IgD-negative memory B cell (primary cell): ENCODE results near the gene DDN. TPM values are rescaled to one million over a fixed set of nuclear protein-coding genes. Genes with fewer than 3 reads are reported as not detected.
A peak's percentile ranks its signal among the peaks of the same experiment; 100 is the strongest.

Experiments
- H3K27ac Mint-ChIP-seq, 3 donors: one replicate each; pipeline ENCODE4 v1.8.0; 2020 to 2022; ENCODE audit warnings: mild to moderate bottlenecking in 3 of 3, mixed read lengths in 3 of 3, moderate library complexity in 1 of 3
- H3K27me3 Mint-ChIP-seq: one replicate; pipeline ENCODE4 v1.8.0; 2021; ENCODE audit warnings: mixed read lengths
- H3K36me3 Mint-ChIP-seq: one replicate; pipeline ENCODE4 v1.8.0; 2020; ENCODE audit warnings: mild to moderate bottlenecking, mixed read lengths
- H3K4me1 Mint-ChIP-seq, 3 donors: one replicate each; pipeline ENCODE4 v1.8.0; 2020 to 2022; ENCODE audit warnings: mixed read lengths in 3 of 3, mild to moderate bottlenecking in 1 of 3
- H3K4me3 Mint-ChIP-seq, 4 donors: one replicate each; pipeline ENCODE4 v1.8.0; 2020 to 2022; ENCODE audit warnings: mild to moderate bottlenecking in 4 of 4, mixed read lengths in 4 of 4, moderate library complexity in 3 of 4
- H3K9me3 Mint-ChIP-seq, 3 donors: one replicate each; pipeline ENCODE4 v1.8.0; 2020 to 2021; ENCODE audit warnings: mixed read lengths in 3 of 3, mild to moderate bottlenecking in 1 of 3
- polyA plus RNA-seq: library from polyadenylated mRNA; unstranded; fragments of 300-500 nt; fragmentation: Illumina TruSeq; gene quantifications from one replicate; pipeline ENCODE4 v1.2.3, GENCODE V29; 2021

DDN gene
- polyA plus RNA-seq, 1 donor from 2014 or later = not detected

- Mint-ChIP-seq H3K27me3 (peaks cover 53% of the 10 kb centered on the region), H3K4me3 (peak overlapping the region in 1 of 4 donors; percentile 14), H3K9me3 (no peaks in the 10 kb centered on the region), H3K27ac (peak overlapping the region in 1 of 3 donors; percentile 51), H3K36me3 (no peaks in the 10 kb centered on the region), H3K4me1 (peaks cover 11 to 30% (median 15%) of the 10 kb centered on the region in 3 donors)
Observed at GRCh38 chr12:48973941-48974673, 25.1 kb downstream of the DDN start.

GRCh38 chr12:48973531-48973930, 25.6 kb downstream of the DDN start:
- Mint-ChIP-seq H3K9me3 (no peaks in the 10 kb centered on the region), H3K27me3 (peaks cover 48% of the 10 kb centered on the region), H3K27ac (no peak overlapping the region), H3K36me3 (no peaks in the 10 kb centered on the region), H3K4me1 (peaks cover 7 to 25% (median 20%) of the 10 kb centered on the region in 3 donors), H3K4me3 (no peak overlapping the region)

GRCh38 chr12:48972952-48973483, 26.2 kb downstream of the DDN start:
- peaks cover 7 to 25% (median 23%) of the 10 kb centered on the region in 3 donors for H3K4me1 Mint-ChIP-seq
- no peaks in the 10 kb centered on the region for H3K9me3 Mint-ChIP-seq
- H3K27me3 Mint-ChIP-seq = peaks cover 47% of the 10 kb centered on the region
- H3K36me3 Mint-ChIP-seq = no peaks in the 10 kb centered on the region
- no peak overlapping the region for H3K4me3 Mint-ChIP-seq
- H3K27ac Mint-ChIP-seq = no peak overlapping the region

GRCh38 chr12:48972213-48972951, 26.8 kb downstream of the DDN start:
- no peak overlapping the region for H3K27ac Mint-ChIP-seq
- peaks cover 4 to 23% (median 20%) of the 10 kb centered on the region in 3 donors for H3K4me1 Mint-ChIP-seq
- H3K36me3 Mint-ChIP-seq = no peaks in the 10 kb centered on the region
- H3K4me3 Mint-ChIP-seq = peak overlapping the region in 2 of 4 donors; percentile 32 to 89
- H3K9me3 Mint-ChIP-seq = no peaks in the 10 kb centered on the region
- peaks cover 41% of the 10 kb centered on the region for H3K27me3 Mint-ChIP-seq

- Mint-ChIP-seq H3K4me1 (peaks cover 8 to 19% (median 18%) of the 10 kb centered on the region in 3 donors), H3K4me3 (peak overlapping the region; percentile 17 to 80 (median 55)), H3K27ac (no peak overlapping the region), H3K27me3 (peaks cover 34% of the 10 kb centered on the region), H3K9me3 (no peaks in the 10 kb centered on the region), H3K36me3 (no peaks in the 10 kb centered on the region)
Observed at GRCh38 chr12:48970702-48971334, 28.4 kb downstream of the DDN start.

- Mint-ChIP-seq H3K27ac (no peak overlapping the region), H3K36me3 (no peaks in the 10 kb centered on the region), H3K4me1 (peaks cover 8 to 19% (median 18%) of the 10 kb centered on the region in 3 donors), H3K9me3 (no peaks in the 10 kb centered on the region), H3K4me3 (peak overlapping the region; percentile 34 to 80 (median 64)), H3K27me3 (peaks cover 34% of the 10 kb centered on the region)
Observed at GRCh38 chr12:48969833-48970701, 29.1 kb downstream of the DDN start.

- Mint-ChIP-seq H3K4me1 (peaks cover 8 to 19% (median 18%) of the 10 kb centered on the region in 3 donors), H3K4me3 (peak overlapping the region in 3 of 4 donors; percentile 34 to 79 (median 72)), H3K27me3 (peaks cover 34% of the 10 kb centered on the region), H3K27ac (peak overlapping the region in 2 of 3 donors; percentile 77 to 78), H3K9me3 (no peaks in the 10 kb centered on the region), H3K36me3 (no peaks in the 10 kb centered on the region)
Observed at GRCh38 chr12:48969160-48969771, 29.9 kb downstream of the DDN start.

GRCh38 chr12:48968467-48968866, 30.7 kb downstream of the DDN start:
- Mint-ChIP-seq H3K27ac (peak overlapping the region in 1 of 3 donors; percentile 77), H3K4me1 (peaks cover 8 to 19% (median 18%) of the 10 kb centered on the region in 3 donors), H3K36me3 (no peaks in the 10 kb centered on the region), H3K4me3 (peak overlapping the region in 2 of 4 donors; percentile 34 to 72), H3K9me3 (no peaks in the 10 kb centered on the region), H3K27me3 (peaks cover 32% of the 10 kb centered on the region)

GRCh38 chr12:48967991-48968390, 31.2 kb downstream of the DDN start:
- H3K27ac Mint-ChIP-seq = no peak overlapping the region

GRCh38 chr12:48966177-48966895, 32.8 kb downstream of the DDN start:
- Mint-ChIP-seq H3K9me3 (no peaks in the 10 kb centered on the region), H3K4me3 (no peak overlapping the region), H3K36me3 (no peaks in the 10 kb centered on the region), H3K27me3 (peaks cover 13% of the 10 kb centered on the region), H3K4me1 (peaks cover 8 to 18% (median 14%) of the 10 kb centered on the region in 3 donors), H3K27ac (peak overlapping the region in 2 of 3 donors; percentile 42 to 50)

More at GRCh38 chr12:48967991-48968390, 31.2 kb downstream of the DDN start:
- H3K4me3 Mint-ChIP-seq = peak overlapping the region in 1 of 4 donors; percentile 34
- H3K27me3 Mint-ChIP-seq = peaks cover 27% of the 10 kb centered on the region
- no peaks in the 10 kb centered on the region for H3K9me3 Mint-ChIP-seq
- no peaks in the 10 kb centered on the region for H3K36me3 Mint-ChIP-seq
- peaks cover 8 to 19% (median 18%) of the 10 kb centered on the region in 3 donors for H3K4me1 Mint-ChIP-seq

- Mint-ChIP-seq H3K27ac (peak overlapping the region in 1 of 3 donors; percentile 42), H3K36me3 (no peaks in the 10 kb centered on the region), H3K27me3 (peaks cover 6% of the 10 kb centered on the region), H3K9me3 (no peaks in the 10 kb centered on the region), H3K4me3 (no peak overlapping the region), H3K4me1 (peaks cover 5 to 8% (median 7%) of the 10 kb centered on the region in 3 donors)
Observed at GRCh38 chr12:48965298-48965838, 33.8 kb downstream of the DDN start.

- H3K9me3 Mint-ChIP-seq = no peaks in the 10 kb centered on the region
- H3K4me3 Mint-ChIP-seq = no peak overlapping the region
- no peak overlapping the region for H3K27ac Mint-ChIP-seq
Observed at GRCh38 chr12:48961801-48962200, 37.4 kb downstream of the DDN start.

GRCh38 chr12:48961331-48961730, 37.8 kb downstream of the DDN start:
- peaks cover 4% of the 10 kb centered on the region for H3K27me3 Mint-ChIP-seq
- H3K36me3 Mint-ChIP-seq = peaks cover 2% of the 10 kb centered on the region
- no peaks in the 10 kb centered on the region for H3K9me3 Mint-ChIP-seq
- H3K4me1 Mint-ChIP-seq = peaks cover 9 to 15% (median 14%) of the 10 kb centered on the region in 3 donors
- peak overlapping the region in 1 of 3 donors; percentile 63 for H3K27ac Mint-ChIP-seq
- H3K4me3 Mint-ChIP-seq = no peak overlapping the region

More at GRCh38 chr12:48961801-48962200, 37.4 kb downstream of the DDN start:
- Mint-ChIP-seq H3K4me1 (peaks cover 9 to 14% (median 10%) of the 10 kb centered on the region in 3 donors), H3K27me3 (peaks cover 4% of the 10 kb centered on the region), H3K36me3 (peaks cover 2% of the 10 kb centered on the region)
